ENCODE measurements around the gene PARD3B.

The PARD3B gene

GRCh38 chr2:204663816-204664425, 118.6 kb downstream of the PARD3B start:
- Histone ChIP-seq H3K4me3 (ENCODE audit: low read length) (peak overlapping the region; percentile 13), H3K9me3 (replicated peaks; ENCODE audit: low read length) (no peaks in the 10 kb centered on the region), H3K36me3 (ENCODE audit: insufficient read depth, low read length) (no peaks in the 10 kb centered on the region), H3K27me3 (ENCODE audit: control insufficient read depth, insufficient read depth, low read length) (no peaks in the 10 kb centered on the region), H3K4me2 (ENCODE audit: low read length) (no peak overlapping the region), H3K9ac (ENCODE audit: low read depth, low read length) (peak overlapping the region; percentile 82), H3K4me1 (ENCODE audit: control insufficient read depth, insufficient read depth, low read length) (peaks cover 36% of the 10 kb centered on the region)

GRCh38 chr2:204664708-204665121, 119.4 kb downstream of the PARD3B start:
- no peaks in the 10 kb centered on the region for H3K36me3 ChIP-seq (ENCODE audit: insufficient read depth, low read length)
- peak overlapping the region; percentile 15 for H3K4me3 ChIP-seq (ENCODE audit: low read length)
- peak overlapping the region; percentile 69 for H3K4me2 ChIP-seq (ENCODE audit: low read length)
- no peaks in the 10 kb centered on the region for H3K27me3 ChIP-seq (ENCODE audit: control insufficient read depth, insufficient read depth, low read length)
- H3K4me1 ChIP-seq (ENCODE audit: control insufficient read depth, insufficient read depth, low read length) = peaks cover 44% of the 10 kb centered on the region
- peak overlapping the region; percentile 82 for H3K9ac ChIP-seq (ENCODE audit: low read depth, low read length)
- no peaks in the 10 kb centered on the region for H3K9me3 ChIP-seq (replicated peaks; ENCODE audit: low read length)

GRCh38 chr2:204665207-204665606, 119.9 kb downstream of the PARD3B start:
- H3K9ac ChIP-seq (ENCODE audit: low read depth, low read length) = peak overlapping the region; percentile 82
- H3K9me3 ChIP-seq (replicated peaks; ENCODE audit: low read length) = no peaks in the 10 kb centered on the region

GRCh38 chr2:204665771-204666170, 120.5 kb downstream of the PARD3B start:
- peak overlapping the region; percentile 82 for H3K9ac ChIP-seq (ENCODE audit: low read depth, low read length)
- H3K36me3 ChIP-seq (ENCODE audit: insufficient read depth, low read length) = no peaks in the 10 kb centered on the region
- no peaks in the 10 kb centered on the region for H3K27me3 ChIP-seq (ENCODE audit: control insufficient read depth, insufficient read depth, low read length)
- H3K4me1 ChIP-seq (ENCODE audit: control insufficient read depth, insufficient read depth, low read length) = peaks cover 50% of the 10 kb centered on the region
- H3K4me3 ChIP-seq (ENCODE audit: low read length) = peak overlapping the region; percentile 15
- H3K9me3 ChIP-seq (replicated peaks; ENCODE audit: low read length) = no peaks in the 10 kb centered on the region
- H3K4me2 ChIP-seq (ENCODE audit: low read length) = peak overlapping the region; percentile 69

More at GRCh38 chr2:204665207-204665606, 119.9 kb downstream of the PARD3B start:
- peak overlapping the region; percentile 69 for H3K4me2 ChIP-seq (ENCODE audit: low read length)
- H3K4me1 ChIP-seq (ENCODE audit: control insufficient read depth, insufficient read depth, low read length) = peaks cover 49% of the 10 kb centered on the region
- H3K4me3 ChIP-seq (ENCODE audit: low read length) = peak overlapping the region; percentile 15
- no peaks in the 10 kb centered on the region for H3K27me3 ChIP-seq (ENCODE audit: control insufficient read depth, insufficient read depth, low read length)
- H3K36me3 ChIP-seq (ENCODE audit: insufficient read depth, low read length) = no peaks in the 10 kb centered on the region

GRCh38 chr2:204667990-204668389, 122.7 kb downstream of the PARD3B start:
- no peaks in the 10 kb centered on the region for H3K9me3 ChIP-seq (replicated peaks; ENCODE audit: low read length)
- H3K4me2 ChIP-seq (ENCODE audit: low read length) = no peak overlapping the region
- no peak overlapping the region for H3K9ac ChIP-seq (ENCODE audit: low read depth, low read length)
- no peak overlapping the region for H3K4me3 ChIP-seq (ENCODE audit: low read length)
- no peaks in the 10 kb centered on the region for H3K36me3 ChIP-seq (ENCODE audit: insufficient read depth, low read length)
- peaks cover 50% of the 10 kb centered on the region for H3K4me1 ChIP-seq (ENCODE audit: control insufficient read depth, insufficient read depth, low read length)
- H3K27me3 ChIP-seq (ENCODE audit: control insufficient read depth, insufficient read depth, low read length) = no peaks in the 10 kb centered on the region

- H3K27me3 ChIP-seq (ENCODE audit: control insufficient read depth, insufficient read depth, low read length) = no peaks in the 10 kb centered on the region
- H3K4me1 ChIP-seq (ENCODE audit: control insufficient read depth, insufficient read depth, low read length) = peaks cover 54% of the 10 kb centered on the region
- peak overlapping the region; percentile 16 for H3K9ac ChIP-seq (ENCODE audit: low read depth, low read length)
Measured at GRCh38 chr2:204669382-204669781, 124.1 kb downstream of the PARD3B start.

GRCh38 chr2:204670124-204670523, 124.8 kb downstream of the PARD3B start:
- no peaks in the 10 kb centered on the region for H3K36me3 ChIP-seq (ENCODE audit: insufficient read depth, low read length)
- peaks cover 52% of the 10 kb centered on the region for H3K4me1 ChIP-seq (ENCODE audit: control insufficient read depth, insufficient read depth, low read length)
- H3K4me2 ChIP-seq (ENCODE audit: low read length) = no peak overlapping the region
- no peaks in the 10 kb centered on the region for H3K27me3 ChIP-seq (ENCODE audit: control insufficient read depth, insufficient read depth, low read length)
- no peak overlapping the region for H3K4me3 ChIP-seq (ENCODE audit: low read length)
- H3K9me3 ChIP-seq (replicated peaks; ENCODE audit: low read length) = no peaks in the 10 kb centered on the region
- H3K9ac ChIP-seq (ENCODE audit: low read depth, low read length) = no peak overlapping the region

More at GRCh38 chr2:204669382-204669781, 124.1 kb downstream of the PARD3B start:
- peak overlapping the region; percentile 39 for H3K4me2 ChIP-seq (ENCODE audit: low read length)
- H3K36me3 ChIP-seq (ENCODE audit: insufficient read depth, low read length) = no peaks in the 10 kb centered on the region
- H3K9me3 ChIP-seq (replicated peaks; ENCODE audit: low read length) = no peaks in the 10 kb centered on the region
- no peak overlapping the region for H3K4me3 ChIP-seq (ENCODE audit: low read length)

GRCh38 chr2:204670756-204671155, 125.5 kb downstream of the PARD3B start:
- no peaks in the 10 kb centered on the region for H3K9me3 ChIP-seq (replicated peaks; ENCODE audit: low read length)
- H3K27me3 ChIP-seq (ENCODE audit: control insufficient read depth, insufficient read depth, low read length) = no peaks in the 10 kb centered on the region
- H3K4me1 ChIP-seq (ENCODE audit: control insufficient read depth, insufficient read depth, low read length) = peaks cover 46% of the 10 kb centered on the region
- no peak overlapping the region for H3K4me2 ChIP-seq (ENCODE audit: low read length)
- H3K4me3 ChIP-seq (ENCODE audit: low read length) = no peak overlapping the region
- no peaks in the 10 kb centered on the region for H3K36me3 ChIP-seq (ENCODE audit: insufficient read depth, low read length)
- H3K9ac ChIP-seq (ENCODE audit: low read depth, low read length) = no peak overlapping the region

- H3K9me3 ChIP-seq (replicated peaks; ENCODE audit: low read length) = no peaks in the 10 kb centered on the region
- H3K27me3 ChIP-seq (ENCODE audit: control insufficient read depth, insufficient read depth, low read length) = no peaks in the 10 kb centered on the region
- no peaks in the 10 kb centered on the region for H3K36me3 ChIP-seq (ENCODE audit: insufficient read depth, low read length)
- no peak overlapping the region for H3K9ac ChIP-seq (ENCODE audit: low read depth, low read length)
- H3K4me2 ChIP-seq (ENCODE audit: low read length) = no peak overlapping the region
- H3K4me3 ChIP-seq (ENCODE audit: low read length) = no peak overlapping the region
- peaks cover 33% of the 10 kb centered on the region for H3K4me1 ChIP-seq (ENCODE audit: control insufficient read depth, insufficient read depth, low read length)
Measured at GRCh38 chr2:204672772-204673171, 127.5 kb downstream of the PARD3B start.

GRCh38 chr2:204673877-204674276, 128.6 kb downstream of the PARD3B start:
- H3K9ac ChIP-seq (ENCODE audit: low read depth, low read length) = peak overlapping the region; percentile 45
- H3K4me1 ChIP-seq (ENCODE audit: control insufficient read depth, insufficient read depth, low read length) = peaks cover 32% of the 10 kb centered on the region

GRCh38 chr2:204678031-204678430, 132.8 kb downstream of the PARD3B start:
- H3K4me1 ChIP-seq (ENCODE audit: control insufficient read depth, insufficient read depth, low read length) = peaks cover 37% of the 10 kb centered on the region
- H3K9ac ChIP-seq (ENCODE audit: low read depth, low read length) = no peak overlapping the region
- no peak overlapping the region for H3K4me3 ChIP-seq (ENCODE audit: low read length)
- no peaks in the 10 kb centered on the region for H3K27me3 ChIP-seq (ENCODE audit: control insufficient read depth, insufficient read depth, low read length)
- H3K9me3 ChIP-seq (replicated peaks; ENCODE audit: low read length) = no peaks in the 10 kb centered on the region
- H3K4me2 ChIP-seq (ENCODE audit: low read length) = no peak overlapping the region
- H3K36me3 ChIP-seq (ENCODE audit: insufficient read depth, low read length) = no peaks in the 10 kb centered on the region

More at GRCh38 chr2:204673877-204674276, 128.6 kb downstream of the PARD3B start:
- Histone ChIP-seq H3K36me3 (ENCODE audit: insufficient read depth, low read length) (no peaks in the 10 kb centered on the region), H3K9me3 (replicated peaks; ENCODE audit: low read length) (no peaks in the 10 kb centered on the region), H3K27me3 (ENCODE audit: control insufficient read depth, insufficient read depth, low read length) (no peaks in the 10 kb centered on the region), H3K4me3 (ENCODE audit: low read length) (no peak overlapping the region), H3K4me2 (ENCODE audit: low read length) (peak overlapping the region; percentile 18)

- H3K4me3 ChIP-seq (ENCODE audit: low read length) = no peak overlapping the region
- peak overlapping the region; percentile 8 for H3K4me2 ChIP-seq (ENCODE audit: low read length)
- no peaks in the 10 kb centered on the region for H3K9me3 ChIP-seq (replicated peaks; ENCODE audit: low read length)
- peak overlapping the region; percentile 54 for H3K9ac ChIP-seq (ENCODE audit: low read depth, low read length)
- H3K36me3 ChIP-seq (ENCODE audit: insufficient read depth, low read length) = no peaks in the 10 kb centered on the region
- H3K27me3 ChIP-seq (ENCODE audit: control insufficient read depth, insufficient read depth, low read length) = no peaks in the 10 kb centered on the region
- H3K4me1 ChIP-seq (ENCODE audit: control insufficient read depth, insufficient read depth, low read length) = peaks cover 20% of the 10 kb centered on the region
Measured at GRCh38 chr2:204680576-204680975, 135.3 kb downstream of the PARD3B start.

Measured in skeletal muscle satellite cell (primary cell).